HepG2 (cell line): Measurements from ENCODE around the gene ACAP2. TPM values are rescaled to one million over a fixed set of nuclear protein-coding genes. Genes with fewer than 3 reads are reported as not detected.

Source experiments
- ATAC-seq: fragments of 200-7000 bp; cut with Tn5 transposase; 3 replicates; pipeline ENCODE4 v1.9.1; 2020; ENCODE audit warnings: mild to moderate bottlenecking, moderate library complexity
- BruUV-seq: library from RNA; stranded (reverse); fragments of 400-500 nt; replicated peaks from 2 replicates; lab custom pipeline; 2021; lab: Mats Ljungman, UMichigan
- CTCF ChIA-PET: fragments of 300-600 bp; formaldehyde crosslinking; extraction: SDS; loops from one replicate; lab custom pipeline; 2021; ENCODE audit warnings: low total read pairs, inconsistent platforms, low intra/inter-chr PET ratio; lab: Yijun Ruan, JAX
- POLR2A ChIA-PET: fragments of 350-600 bp; sonication (Branson Sonifier 250); formaldehyde crosslinking; loops from one replicate; lab custom pipeline; 2020; ENCODE audit warnings: antibody characterized with exemption, inconsistent platforms; lab: Yijun Ruan, JAX
- DNase-seq: peaks from one replicate; pipeline ENCODE4 v3.0.0-alpha.2; 2015; ENCODE audit warnings: low spot score
- FAIRE-seq: peaks from 3 replicates; lab custom pipeline; 2011; peaks lifted over from hg19 to GRCh38; lab: Jason Lieb, UNC
- H2AFZ ChIP-seq: one replicate; pipeline ENCODE4 v1.6.1; 2011; ENCODE audit warnings: low read length, inconsistent platforms
- H3K27ac ChIP-seq: fragments of 300-600 bp; 3 replicates; pipeline ENCODE4 v1.8.0; 2011; ENCODE audit warnings: mixed run types, mild to moderate bottlenecking, mixed read lengths, low read length, inconsistent platforms; ENCODE audit not compliant: insufficient read depth; ENCODE audit errors: extremely low read length
- H3K27me3 ChIP-seq, 2 experiments: fragments of 200-600 bp in 1 of 2; 2 replicates in 1 of 2; 3 replicates in 1 of 2; pipeline versions ENCODE4 v1.6.0 to v1.8.0; 2011; ENCODE audit warnings: low read length in 2 of 2, mild to moderate bottlenecking in 2 of 2, moderate library complexity in 2 of 2, inconsistent platforms in 1 of 2; ENCODE audit not compliant: insufficient read depth in 2 of 2, control insufficient read depth in 1 of 2
- H3K36me3 ChIP-seq, 2 experiments: fragments of 200-600 bp in 1 of 2; replicated peaks in 1 of 2; 2 replicates in 1 of 2; 3 replicates in 1 of 2; pipeline versions ENCODE4 v1.5.1 to v1.8.0; 2011; ENCODE audit warnings: low read length in 2 of 2, inconsistent platforms in 1 of 2; ENCODE audit not compliant: insufficient read depth in 2 of 2, control insufficient read depth in 1 of 2
- H3K4me1 ChIP-seq: 2 replicates; pipeline ENCODE4 v1.5.1; 2012; ENCODE audit warnings: low read length, inconsistent platforms; ENCODE audit not compliant: insufficient read depth
- H3K4me2 ChIP-seq: 2 replicates; pipeline ENCODE4 v1.6.0; 2011; ENCODE audit warnings: low read depth, low read length, inconsistent platforms
- H3K4me3 ChIP-seq, 3 experiments: fragments of 200-600 bp in 1 of 3; sonication (generic), shearing (Covaris generic) in 1 of 3; replicated peaks in 1 of 3; 2 replicates each; pipeline ENCODE4 v1.5.1; 2011 to 2016; ENCODE audit warnings: low read length in 3 of 3, inconsistent platforms in 2 of 3, low read depth in 2 of 3, mild to moderate bottlenecking in 2 of 3, control low read depth in 1 of 3, mixed read lengths in 1 of 3; ENCODE audit not compliant: insufficient read depth in 1 of 3
- H3K79me2 ChIP-seq: one replicate; pipeline ENCODE4 v1.6.1; 2011; ENCODE audit warnings: low read length, inconsistent platforms; ENCODE audit not compliant: insufficient read depth
- H3K9ac ChIP-seq: 2 replicates; pipeline ENCODE4 v1.6.0; 2011; ENCODE audit warnings: mild to moderate bottlenecking, low read depth, low read length, inconsistent platforms; ENCODE audit not compliant: insufficient read depth
- H3K9me3 ChIP-seq: 2 replicates; pipeline ENCODE4 v1.5.1; 2012; ENCODE audit warnings: mild to moderate bottlenecking, low read length
- H4K20me1 ChIP-seq: 2 replicates; pipeline ENCODE4 v1.6.0; 2011; ENCODE audit warnings: inconsistent platforms, mild to moderate bottlenecking, low read length, moderate library complexity; ENCODE audit not compliant: insufficient read depth
- CBX1 ChIP-seq: IDR thresholded peaks from one replicate; pipeline ENCODE4 v1.6.1; 2016; ENCODE audit warnings: antibody characterized with exemption, low read depth
- HMG20B ChIP-seq: conservative IDR thresholded peaks from 2 replicates; pipeline ENCODE4 v1.6.1; 2016; ENCODE audit warnings: missing genetic modification reagents, missing compliant biosample characterization
- MYC ChIP-seq: sonication (generic); formaldehyde crosslinking; IDR thresholded peaks from 2 replicates; pipeline ENCODE4 v1.9.0; 2021; ENCODE audit warnings: missing genetic modification reagents, borderline replicate concordance
- NRL ChIP-seq: sonication (generic); formaldehyde crosslinking; IDR thresholded peaks from 2 replicates; pipeline ENCODE4 v1.5.0; 2020; ENCODE audit warnings: missing genetic modification reagents, mild to moderate bottlenecking, moderate library complexity, borderline replicate concordance
- ZNF235 ChIP-seq: sonication (generic); formaldehyde crosslinking; IDR thresholded peaks from 2 replicates; pipeline ENCODE4 v1.8.1; 2023; ENCODE audit warnings: mild to moderate bottlenecking, missing genetic modification reagents, borderline replicate concordance
- ZNF274 ChIP-seq: sonication (generic); formaldehyde crosslinking; IDR thresholded peaks from 2 replicates; pipeline ENCODE4 v1.5.1; 2020; ENCODE audit warnings: mild to moderate bottlenecking, missing genetic modification reagents
- ZNF383 ChIP-seq: sonication (generic); formaldehyde crosslinking; IDR thresholded peaks from 2 replicates; pipeline ENCODE4 v1.4.0; 2020; ENCODE audit warnings: missing genetic modification reagents, mild to moderate bottlenecking, borderline replicate concordance
- ZNF430 ChIP-seq: sonication (generic); formaldehyde crosslinking; IDR thresholded peaks from 2 replicates; pipeline ENCODE4 v1.9.0; 2021; ENCODE audit warnings: mild to moderate bottlenecking, missing genetic modification reagents
- ZNF768 ChIP-seq: sonication (generic); formaldehyde crosslinking; IDR thresholded peaks from 2 replicates; pipeline ENCODE4 v1.4.0; 2020; ENCODE audit warnings: missing genetic modification reagents
- WGBS: methylation state at CpG from one replicate; pipeline ENCODE4 v1.1.6; 2017; ENCODE audit warnings: low lambda C conversion rate; 5-methylcytosine and 5-hydroxymethylcytosine counted together
- in situ Hi-C: cut with HindIII; loops from 2 replicates; pipeline ENCODE4 v1.10.0; 2017; ENCODE audit warnings: low pct_unique_long_range_greater_than_20kb; ENCODE audit not compliant: extremely low pct_ligation_motif_present
- intact Hi-C: fragments of 100-400 bp; cut with micrococcal nuclease; formaldehyde crosslinking; loops from one replicate; pipeline ENCODE4 v1.10.0; 2022; ENCODE audit not compliant: unreplicated experiment
- polyA plus RNA-seq, 8 experiments: library from polyadenylated mRNA; depleted of rRNA in 3 of 8; stranded (reverse) in 7 of 8; unstranded in 1 of 8; fragments of >200 nt; fragmentation: Illumina TruSeq in 4 of 8; extraction: Trizol in 4 of 8; gene quantifications; 2 replicates each; pipeline versions ENCODE4 v1.2.1 to v1.2.3, GENCODE V29; 2011 to 2016; ENCODE audit warnings: low read depth in 4 of 8, missing spikeins in 1 of 8, mixed read lengths in 1 of 8; ENCODE audit not compliant: insufficient read depth in 1 of 8
- total RNA-seq, 5 experiments: library from RNA; depleted of rRNA; stranded (reverse); fragments of >200 nt; fragmentation: Illumina TruSeq; extraction: Trizol; gene quantifications; 2 replicates each; pipeline ENCODE4 v1.2.3, GENCODE V29; 2016; ENCODE audit warnings: low read depth in 1 of 5
- TF ChIP-seq, protein P1 (sequence below): sonication (generic); formaldehyde crosslinking; IDR thresholded peaks from 2 replicates; pipeline ENCODE4 v1.4.0; 2020; ENCODE audit warnings: missing genetic modification reagents
- TF ChIP-seq, protein P2 (sequence below): sonication (generic); formaldehyde crosslinking; IDR thresholded peaks from 2 replicates; pipeline ENCODE4 v1.5.0; 2020; ENCODE audit warnings: missing genetic modification reagents
- TF ChIP-seq, protein P3 (sequence below): sonication (generic); formaldehyde crosslinking; IDR thresholded peaks from 2 replicates; pipeline ENCODE4 v1.5.0; 2020; ENCODE audit warnings: mild to moderate bottlenecking, missing genetic modification reagents, borderline replicate concordance

ACAP2 gene
- total and polyA plus RNA-seq, 2 of the 13 experiments (the other 11 are each of a cell fraction or from before 2014, with no cell fraction given): 7.3 to 23.9 TPM

DNA sequence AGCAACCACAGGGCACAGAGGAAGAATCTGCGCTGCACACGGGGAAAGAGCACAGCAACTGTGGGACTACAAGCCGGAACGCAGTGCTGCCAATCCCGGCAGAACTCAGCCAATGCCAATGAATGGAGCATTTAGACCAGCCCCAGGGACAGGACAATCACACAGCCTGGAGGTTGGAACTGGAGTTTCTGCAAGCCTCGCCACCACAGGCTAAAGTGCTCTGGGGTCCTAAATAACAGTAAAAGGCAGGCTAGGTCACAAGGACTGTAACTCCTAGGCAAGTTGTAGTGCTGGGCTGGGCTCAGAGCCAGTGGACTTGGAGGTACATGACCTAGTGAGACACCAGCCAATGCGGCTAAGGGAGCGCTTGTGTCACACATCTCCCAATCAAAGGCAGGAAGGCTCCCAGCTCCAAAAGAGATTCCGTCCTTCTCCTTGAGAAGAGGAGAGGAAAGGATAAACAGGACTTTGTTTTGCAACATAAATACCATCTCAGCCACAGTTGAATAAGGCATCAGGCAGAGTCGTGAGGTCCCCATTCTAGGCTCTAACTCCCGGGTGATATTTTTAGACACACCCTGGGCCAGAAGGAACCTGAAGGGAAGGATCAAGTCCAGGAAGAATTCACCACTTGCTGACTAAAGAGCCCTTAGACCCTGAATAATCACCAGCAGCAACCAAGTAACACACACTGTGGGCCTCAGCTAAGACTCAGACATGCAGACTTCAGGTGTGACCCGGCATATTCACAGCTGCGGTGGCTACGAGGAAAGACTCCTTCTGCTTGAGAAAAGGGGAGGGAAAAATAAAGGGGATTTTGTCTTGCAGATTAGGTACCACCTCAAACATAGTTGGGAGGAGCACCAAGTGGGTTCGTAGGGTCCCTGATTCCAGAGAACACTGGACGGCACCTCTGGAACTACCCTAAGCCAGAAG lies 86.4 kb downstream of the ACAP2 start:
- H3K9me3 ChIP-seq: no peaks in the 10 kb centered on the region
- H3K4me3 ChIP-seq: no peak overlapping the region
- no peak overlapping the region for H3K27ac ChIP-seq
- ChIA-PET CTCF (no interaction called here), POLR2A (no interaction called here)
- no peak overlapping the region for H2AFZ ChIP-seq
- BruUV-seq: no TSS peak
- WGBS: 98% methylated on average over 15 of the region's 16 CpGs
- H3K27me3 ChIP-seq: no peaks in the 10 kb centered on the region
- in situ Hi-C loops: no loop called here
- DNase-seq (no peak), FAIRE-seq (no peak), ATAC-seq (no peak)
- no peaks in the 10 kb centered on the region for H3K79me2 ChIP-seq
- no peak overlapping the region for H3K9ac ChIP-seq
- intact Hi-C loops: no loop called here
- H4K20me1 ChIP-seq: no peaks in the 10 kb centered on the region
- peaks cover 0 to 7% of the 10 kb centered on the region in 2 experiments; a peak in 1 of 5 replicates for H3K36me3 ChIP-seq
- TF ChIP-seq ZNF274 (CRISPR knock-in tag): no peak
- TF ChIP-seq CBX1: no peak
- TF ChIP-seq HMG20B: no peak
- TF ChIP-seq ZNF768: no peak
- no peak for TF ChIP-seq NRL (CRISPR knock-in tag)
- no peak for TF ChIP-seq MYC
- no peak for TF ChIP-seq ZNF430 (CRISPR knock-in tag)
- TF ChIP-seq, protein P1, sequence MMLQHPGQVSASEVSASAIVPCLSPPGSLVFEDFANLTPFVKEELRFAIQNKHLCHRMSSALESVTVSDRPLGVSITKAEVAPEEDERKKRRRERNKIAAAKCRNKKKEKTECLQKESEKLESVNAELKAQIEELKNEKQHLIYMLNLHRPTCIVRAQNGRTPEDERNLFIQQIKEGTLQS (CRISPR knock-in tag): no peak
- TF ChIP-seq ZNF235 (CRISPR knock-in tag): no peak
- TF ChIP-seq, protein P2, sequence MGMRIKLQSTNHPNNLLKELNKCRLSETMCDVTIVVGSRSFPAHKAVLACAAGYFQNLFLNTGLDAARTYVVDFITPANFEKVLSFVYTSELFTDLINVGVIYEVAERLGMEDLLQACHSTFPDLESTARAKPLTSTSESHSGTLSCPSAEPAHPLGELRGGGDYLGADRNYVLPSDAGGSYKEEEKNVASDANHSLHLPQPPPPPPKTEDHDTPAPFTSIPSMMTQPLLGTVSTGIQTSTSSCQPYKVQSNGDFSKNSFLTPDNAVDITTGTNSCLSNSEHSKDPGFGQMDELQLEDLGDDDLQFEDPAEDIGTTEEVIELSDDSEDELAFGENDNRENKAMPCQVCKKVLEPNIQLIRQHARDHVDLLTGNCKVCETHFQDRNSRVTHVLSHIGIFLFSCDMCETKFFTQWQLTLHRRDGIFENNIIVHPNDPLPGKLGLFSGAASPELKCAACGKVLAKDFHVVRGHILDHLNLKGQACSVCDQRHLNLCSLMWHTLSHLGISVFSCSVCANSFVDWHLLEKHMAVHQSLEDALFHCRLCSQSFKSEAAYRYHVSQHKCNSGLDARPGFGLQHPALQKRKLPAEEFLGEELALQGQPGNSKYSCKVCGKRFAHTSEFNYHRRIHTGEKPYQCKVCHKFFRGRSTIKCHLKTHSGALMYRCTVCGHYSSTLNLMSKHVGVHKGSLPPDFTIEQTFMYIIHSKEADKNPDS (CRISPR knock-in tag): no peak
- TF ChIP-seq, protein P3, sequence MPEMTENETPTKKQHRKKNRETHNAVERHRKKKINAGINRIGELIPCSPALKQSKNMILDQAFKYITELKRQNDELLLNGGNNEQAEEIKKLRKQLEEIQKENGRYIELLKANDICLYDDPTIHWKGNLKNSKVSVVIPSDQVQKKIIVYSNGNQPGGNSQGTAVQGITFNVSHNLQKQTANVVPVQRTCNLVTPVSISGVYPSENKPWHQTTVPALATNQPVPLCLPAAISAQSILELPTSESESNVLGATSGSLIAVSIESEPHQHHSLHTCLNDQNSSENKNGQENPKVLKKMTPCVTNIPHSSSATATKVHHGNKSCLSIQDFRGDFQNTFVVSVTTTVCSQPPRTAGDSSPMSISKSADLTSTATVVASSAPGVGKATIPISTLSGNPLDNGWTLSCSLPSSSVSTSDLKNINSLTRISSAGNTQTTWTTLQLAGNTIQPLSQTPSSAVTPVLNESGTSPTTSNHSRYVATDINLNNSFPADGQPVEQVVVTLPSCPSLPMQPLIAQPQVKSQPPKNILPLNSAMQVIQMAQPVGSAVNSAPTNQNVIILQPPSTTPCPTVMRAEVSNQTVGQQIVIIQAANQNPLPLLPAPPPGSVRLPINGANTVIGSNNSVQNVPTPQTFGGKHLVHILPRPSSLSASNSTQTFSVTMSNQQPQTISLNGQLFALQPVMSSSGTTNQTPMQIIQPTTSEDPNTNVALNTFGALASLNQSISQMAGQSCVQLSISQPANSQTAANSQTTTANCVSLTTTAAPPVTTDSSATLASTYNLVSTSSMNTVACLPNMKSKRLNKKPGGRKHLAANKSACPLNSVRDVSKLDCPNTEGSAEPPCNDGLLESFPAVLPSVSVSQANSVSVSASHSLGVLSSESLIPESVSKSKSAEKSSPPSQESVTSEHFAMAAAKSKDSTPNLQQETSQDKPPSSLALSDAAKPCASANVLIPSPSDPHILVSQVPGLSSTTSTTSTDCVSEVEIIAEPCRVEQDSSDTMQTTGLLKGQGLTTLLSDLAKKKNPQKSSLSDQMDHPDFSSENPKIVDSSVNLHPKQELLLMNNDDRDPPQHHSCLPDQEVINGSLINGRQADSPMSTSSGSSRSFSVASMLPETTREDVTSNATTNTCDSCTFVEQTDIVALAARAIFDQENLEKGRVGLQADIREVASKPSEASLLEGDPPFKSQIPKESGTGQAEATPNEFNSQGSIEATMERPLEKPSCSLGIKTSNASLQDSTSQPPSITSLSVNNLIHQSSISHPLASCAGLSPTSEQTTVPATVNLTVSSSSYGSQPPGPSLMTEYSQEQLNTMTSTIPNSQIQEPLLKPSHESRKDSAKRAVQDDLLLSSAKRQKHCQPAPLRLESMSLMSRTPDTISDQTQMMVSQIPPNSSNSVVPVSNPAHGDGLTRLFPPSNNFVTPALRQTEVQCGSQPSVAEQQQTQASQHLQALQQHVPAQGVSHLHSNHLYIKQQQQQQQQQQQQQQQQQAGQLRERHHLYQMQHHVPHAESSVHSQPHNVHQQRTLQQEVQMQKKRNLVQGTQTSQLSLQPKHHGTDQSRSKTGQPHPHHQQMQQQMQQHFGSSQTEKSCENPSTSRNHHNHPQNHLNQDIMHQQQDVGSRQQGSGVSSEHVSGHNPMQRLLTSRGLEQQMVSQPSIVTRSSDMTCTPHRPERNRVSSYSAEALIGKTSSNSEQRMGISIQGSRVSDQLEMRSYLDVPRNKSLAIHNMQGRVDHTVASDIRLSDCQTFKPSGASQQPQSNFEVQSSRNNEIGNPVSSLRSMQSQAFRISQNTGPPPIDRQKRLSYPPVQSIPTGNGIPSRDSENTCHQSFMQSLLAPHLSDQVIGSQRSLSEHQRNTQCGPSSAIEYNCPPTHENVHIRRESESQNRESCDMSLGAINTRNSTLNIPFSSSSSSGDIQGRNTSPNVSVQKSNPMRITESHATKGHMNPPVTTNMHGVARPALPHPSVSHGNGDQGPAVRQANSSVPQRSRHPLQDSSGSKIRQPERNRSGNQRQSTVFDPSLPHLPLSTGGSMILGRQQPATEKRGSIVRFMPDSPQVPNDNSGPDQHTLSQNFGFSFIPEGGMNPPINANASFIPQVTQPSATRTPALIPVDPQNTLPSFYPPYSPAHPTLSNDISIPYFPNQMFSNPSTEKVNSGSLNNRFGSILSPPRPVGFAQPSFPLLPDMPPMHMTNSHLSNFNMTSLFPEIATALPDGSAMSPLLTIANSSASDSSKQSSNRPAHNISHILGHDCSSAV: no peak
- TF ChIP-seq ZNF383: no peak
- H3K4me2 ChIP-seq: no peak overlapping the region
- no peaks in the 10 kb centered on the region for H3K4me1 ChIP-seq
